Measurements from ENCODE around the gene NAA38. TPM values are rescaled to one million over a fixed set of nuclear protein-coding genes. Genes with fewer than 3 reads are reported as not detected.

Gene NAA38
- total RNA-seq, 4 donors from 2014 or later, result 24.6 to 180 (median 79.6) TPM

DNA sequence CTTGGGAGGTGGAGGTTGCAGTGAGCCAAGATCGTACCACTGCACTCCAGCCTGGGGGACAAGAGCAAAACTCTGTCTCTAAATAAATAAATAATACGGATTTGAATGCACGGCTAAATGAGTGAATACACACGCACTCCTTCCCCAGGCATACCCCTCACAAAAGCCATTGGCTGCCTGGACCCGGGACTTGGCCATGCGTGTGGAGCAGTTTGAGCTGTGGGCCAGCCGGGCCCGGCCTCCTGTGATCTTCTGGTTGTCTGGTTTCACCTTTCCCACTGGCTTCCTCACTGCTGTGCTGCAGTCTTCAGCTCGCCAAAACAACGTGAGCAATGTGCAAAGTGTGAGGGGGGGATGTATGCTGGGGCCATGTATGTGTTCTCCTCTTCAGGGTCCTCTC is 24.9 kb downstream of the NAA38 start:
- no peaks in the 10 kb centered on the region for H3K27me3 ChIP-seq
- no peaks in the 10 kb centered on the region for H3K36me3 ChIP-seq
- no peak overlapping the region for H3K27ac ChIP-seq
- peaks cover 14 to 16% of the 10 kb centered on the region in 2 donors for H3K4me1 ChIP-seq
- H3K4me3 ChIP-seq (replicated peaks in 1 of 3), result no peak overlapping the region
- intact Hi-C loops (cut with DNase I), result no loop called here
- no peak for DNase-seq
- no peak for TF ChIP-seq POLR2A (IDR thresholded peaks at IDR 0.05)
- TF ChIP-seq, protein P1, sequence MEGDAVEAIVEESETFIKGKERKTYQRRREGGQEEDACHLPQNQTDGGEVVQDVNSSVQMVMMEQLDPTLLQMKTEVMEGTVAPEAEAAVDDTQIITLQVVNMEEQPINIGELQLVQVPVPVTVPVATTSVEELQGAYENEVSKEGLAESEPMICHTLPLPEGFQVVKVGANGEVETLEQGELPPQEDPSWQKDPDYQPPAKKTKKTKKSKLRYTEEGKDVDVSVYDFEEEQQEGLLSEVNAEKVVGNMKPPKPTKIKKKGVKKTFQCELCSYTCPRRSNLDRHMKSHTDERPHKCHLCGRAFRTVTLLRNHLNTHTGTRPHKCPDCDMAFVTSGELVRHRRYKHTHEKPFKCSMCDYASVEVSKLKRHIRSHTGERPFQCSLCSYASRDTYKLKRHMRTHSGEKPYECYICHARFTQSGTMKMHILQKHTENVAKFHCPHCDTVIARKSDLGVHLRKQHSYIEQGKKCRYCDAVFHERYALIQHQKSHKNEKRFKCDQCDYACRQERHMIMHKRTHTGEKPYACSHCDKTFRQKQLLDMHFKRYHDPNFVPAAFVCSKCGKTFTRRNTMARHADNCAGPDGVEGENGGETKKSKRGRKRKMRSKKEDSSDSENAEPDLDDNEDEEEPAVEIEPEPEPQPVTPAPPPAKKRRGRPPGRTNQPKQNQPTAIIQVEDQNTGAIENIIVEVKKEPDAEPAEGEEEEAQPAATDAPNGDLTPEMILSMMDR (IDR thresholded peaks at IDR 0.05), result no peak
- H3K9me3 ChIP-seq, result no peaks in the 10 kb centered on the region
- WGBS, 2 donors, result 89 to 92% methylated on average over 10 of the region's 10 CpGs

DNA sequence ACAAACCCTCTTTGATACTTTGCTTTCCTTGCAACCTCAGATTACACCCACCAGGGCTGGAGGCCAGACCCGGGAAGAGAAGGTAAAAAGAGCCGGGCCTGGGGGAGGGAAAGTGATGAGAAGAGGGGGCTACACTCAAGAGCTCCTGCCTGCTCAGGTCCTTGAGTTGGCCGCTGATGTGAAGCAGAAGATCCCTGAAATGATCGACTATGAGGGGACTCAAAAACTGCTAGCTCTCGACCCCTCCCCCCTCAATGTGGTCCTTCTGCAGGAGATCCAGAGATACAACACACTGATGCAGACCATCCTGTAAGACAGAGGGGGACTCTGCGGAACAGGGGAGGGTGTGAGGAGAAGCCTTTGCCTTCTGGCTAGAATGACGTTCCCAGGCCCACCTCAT is 26.1 kb downstream of the NAA38 start:
- intact Hi-C loops (cut with DNase I), result no loop called here
- no peaks in the 10 kb centered on the region for H3K27me3 ChIP-seq
- no peak overlapping the region for H3K4me3 ChIP-seq (replicated peaks in 1 of 3)
- H3K9me3 ChIP-seq, result no peaks in the 10 kb centered on the region
- H3K27ac ChIP-seq, result no peak overlapping the region
- peaks cover 3 to 6% of the 10 kb centered on the region in 2 donors for H3K4me1 ChIP-seq
- TF ChIP-seq, protein P1 (IDR thresholded peaks at IDR 0.05), result no peak
- no peak for TF ChIP-seq POLR2A (IDR thresholded peaks at IDR 0.05)
- no peak for DNase-seq
- no peaks in the 10 kb centered on the region for H3K36me3 ChIP-seq
- 60 to 66% methylated on average over 7 of the region's 7 CpGs for WGBS, 2 donors

- DNase-seq, result no peak
- Histone ChIP-seq H3K27me3 (no peaks in the 10 kb centered on the region), H3K36me3 (no peaks in the 10 kb centered on the region), H3K9me3 (no peaks in the 10 kb centered on the region), H3K4me1 (peaks cover 3 to 6% of the 10 kb centered on the region in 2 donors), H3K27ac (no peak overlapping the region), H3K4me3 (replicated peaks in 1 of 3) (no peak overlapping the region)
- intact Hi-C loops (cut with DNase I), result no loop called here
- TF ChIP-seq, protein P1 (IDR thresholded peaks at IDR 0.05), result no peak
- TF ChIP-seq POLR2A (IDR thresholded peaks at IDR 0.05), result no peak
- WGBS, 2 donors, result 89 to 92% methylated on average over 8 of the region's 8 CpGs
Measured at GRCh38 chr17:7830616-7831015, 26.7 kb downstream of the NAA38 start.

GRCh38 chr17:7825206-7825990 is 32.0 kb downstream of the NAA38 start:
- intact Hi-C loops (cut with DNase I), result no loop called here
- no peak for DNase-seq
- Histone ChIP-seq H3K4me1 (no peaks in the 10 kb centered on the region), H3K27me3 (no peaks in the 10 kb centered on the region), H3K4me3 (replicated peaks in 1 of 3) (no peak overlapping the region), H3K9me3 (no peaks in the 10 kb centered on the region), H3K27ac (no peak overlapping the region), H3K36me3 (no peaks in the 10 kb centered on the region)
- no peak for TF ChIP-seq POLR2A (IDR thresholded peaks at IDR 0.05)
- TF ChIP-seq, protein P1 (IDR thresholded peaks at IDR 0.05), result no peak
- 48 to 49% methylated on average over 12 of the region's 12 CpGs for WGBS, 2 donors

Measured in thyroid gland (tissue), 4 donors.